Prostate gland (tissue), 2 donors: ENCODE measurements around the gene GRM8.

Source experiments
- CTCF ChIP-seq, 4 experiments: fragments of 200-600 bp in 2 of 4; fragments of 450-650 bp in 2 of 4; sonication (generic) in 2 of 4; IDR thresholded peaks; 1 replicate in 3 of 4; 2 replicates in 1 of 4; pipeline ENCODE4 v1.5.1; 2016 to 2019; ENCODE audit warnings: antibody characterized with exemption in 4 of 4, mild to moderate bottlenecking in 2 of 4, moderate library complexity in 2 of 4
- POLR2A ChIP-seq: fragments of 450-650 bp; IDR thresholded peaks from one replicate; pipeline ENCODE4 v1.6.1; 2016; ENCODE audit warnings: antibody characterized with exemption, mild to moderate bottlenecking

DNA sequence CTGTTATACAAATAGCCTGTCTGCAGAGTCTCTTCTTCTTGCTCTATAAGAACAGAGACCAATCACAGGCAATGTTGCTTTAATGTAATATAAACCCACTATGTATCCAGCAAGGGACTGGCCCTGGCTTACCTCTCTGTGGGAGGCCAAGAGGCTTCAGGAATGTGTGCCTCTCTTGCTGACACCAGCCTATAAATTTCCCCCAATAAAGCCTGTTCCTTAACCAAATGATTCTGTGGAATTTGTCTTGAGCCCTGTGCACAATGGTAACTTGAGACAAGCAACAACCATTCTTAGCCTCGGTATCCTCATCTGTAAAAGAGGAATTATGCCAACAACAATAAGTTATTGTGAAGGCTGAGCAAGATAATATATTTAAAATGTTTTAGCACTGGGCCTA is 563.7 kb downstream of the GRM8 start:
- TF ChIP-seq CTCF (IDR thresholded peaks at IDR 0.05), result no peak
- no peak for TF ChIP-seq POLR2A
